ENCODE results near the gene EEA1. TPM values are rescaled to one million over a fixed set of nuclear protein-coding genes. Genes with fewer than 3 reads are reported as not detected.

Gene EEA1
- total RNA-seq, 2 experiments from 2014 or later: 17.1 to 19.2 TPM

DNA sequence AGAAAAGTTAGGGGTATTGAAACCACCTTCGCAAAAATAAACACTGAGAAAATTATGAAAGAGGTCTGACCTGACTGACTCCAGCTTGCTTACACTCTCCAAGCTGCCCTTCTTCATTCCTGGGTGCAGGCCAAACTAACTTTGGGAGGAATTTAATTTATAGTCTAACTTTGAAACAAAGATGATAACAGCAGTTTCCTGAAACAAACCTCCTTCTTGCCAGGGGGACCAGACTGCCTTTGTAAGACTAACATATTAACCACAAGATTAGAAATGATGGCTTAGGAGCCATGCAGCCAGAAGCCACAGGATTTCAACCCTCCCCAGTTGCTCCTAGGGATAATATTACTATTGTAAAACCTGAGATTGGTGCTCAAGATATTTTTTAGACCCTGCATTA is 13.8 kb upstream of the EEA1 start:
- ChIA-PET CTCF (no interaction called here), POLR2A (no interaction called here)

DNA sequence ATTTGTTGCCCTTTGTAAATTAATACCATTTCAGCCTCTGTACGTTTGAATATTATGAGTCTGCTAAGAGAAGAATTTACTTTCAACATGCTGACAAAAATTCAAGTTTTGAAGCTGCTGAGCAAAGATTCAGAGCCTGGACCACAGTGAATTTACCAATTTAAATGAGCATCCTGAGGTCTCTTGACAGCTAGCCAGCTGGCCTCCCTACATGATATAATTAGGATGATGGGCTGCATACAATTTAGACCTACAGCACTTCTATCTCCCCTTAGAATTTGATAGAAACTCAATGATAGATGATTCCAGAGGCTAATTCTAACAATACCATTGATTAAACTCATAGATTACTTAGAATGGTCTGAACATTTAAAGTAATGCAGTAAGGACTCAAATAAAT is 10.0 kb upstream of the EEA1 start:
- ChIA-PET POLR2A (no interaction called here), CTCF (no interaction called here)

DNA sequence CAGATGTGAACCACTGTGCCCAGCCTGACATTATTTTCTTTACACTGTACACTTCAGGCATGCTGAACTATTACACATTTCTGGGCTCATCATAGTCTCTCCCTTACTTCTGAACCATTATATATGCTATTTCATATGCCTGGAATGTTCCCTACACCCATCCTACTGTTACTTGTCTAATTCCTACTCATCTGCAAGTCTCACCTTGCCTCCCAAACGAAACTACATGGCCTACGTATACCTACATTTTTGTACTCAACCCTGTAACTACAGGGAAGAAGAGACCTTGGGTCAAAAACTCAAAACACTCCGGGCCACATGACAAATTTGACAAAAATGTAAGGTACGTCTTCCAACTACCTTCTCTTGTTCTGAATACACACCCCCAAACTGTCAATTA is 9.5 kb upstream of the EEA1 start:
- POLR2A ChIA-PET: no interaction called here
- CTCF ChIA-PET: interaction anchor here (0.6 kb wide), 1 partner anchor 206 kb away, joined by 3 read pairs; no protein-coding TSS in a partner anchor

DNA sequence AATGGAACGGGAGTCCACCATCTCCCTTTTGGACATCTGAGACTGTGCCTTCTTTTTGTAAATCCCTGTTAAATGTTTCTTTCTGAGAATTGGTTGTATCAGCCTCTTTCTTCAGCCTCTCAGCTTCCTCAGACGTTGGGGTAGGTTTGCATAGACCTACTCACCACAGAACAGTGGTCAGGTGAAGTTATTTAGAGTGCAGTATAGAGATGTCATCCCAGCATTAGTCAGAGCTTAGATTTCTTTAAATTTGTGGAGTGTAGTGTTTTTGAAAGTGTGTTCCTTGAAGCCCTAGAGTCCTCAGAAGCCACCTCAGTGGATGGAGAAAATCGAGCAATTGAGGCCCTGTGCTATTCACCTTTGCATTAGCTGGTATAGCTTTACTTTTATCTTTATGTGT is 8.9 kb upstream of the EEA1 start:
- POLR2A ChIA-PET: no interaction called here
- CTCF ChIA-PET: interaction anchor here (0.6 to 0.7 kb wide), 2 partner anchors 80 to 206 kb away, joined by 3 to 6 read pairs; no protein-coding TSS in a partner anchor

DNA sequence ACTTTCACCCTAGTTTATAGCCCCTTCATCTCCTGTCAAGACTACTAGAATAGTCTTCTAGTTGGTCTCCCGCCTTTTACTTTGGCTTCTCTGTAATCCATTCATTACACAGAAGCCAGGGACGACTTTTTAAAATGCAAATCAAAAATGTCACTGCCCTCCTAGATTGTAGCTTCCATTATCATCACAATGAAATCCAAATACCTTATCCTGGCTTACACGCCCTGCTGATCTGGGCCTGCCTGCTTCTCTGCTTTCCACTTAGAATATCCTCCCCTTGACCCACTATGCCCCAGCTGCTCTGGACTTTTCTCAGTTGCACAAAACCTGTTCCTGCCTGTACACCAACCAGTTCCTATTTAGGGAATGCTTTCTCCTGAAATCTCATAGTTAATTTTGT is 4.5 kb upstream of the EEA1 start:
- ChIA-PET POLR2A (no interaction called here), CTCF (no interaction called here)

DNA sequence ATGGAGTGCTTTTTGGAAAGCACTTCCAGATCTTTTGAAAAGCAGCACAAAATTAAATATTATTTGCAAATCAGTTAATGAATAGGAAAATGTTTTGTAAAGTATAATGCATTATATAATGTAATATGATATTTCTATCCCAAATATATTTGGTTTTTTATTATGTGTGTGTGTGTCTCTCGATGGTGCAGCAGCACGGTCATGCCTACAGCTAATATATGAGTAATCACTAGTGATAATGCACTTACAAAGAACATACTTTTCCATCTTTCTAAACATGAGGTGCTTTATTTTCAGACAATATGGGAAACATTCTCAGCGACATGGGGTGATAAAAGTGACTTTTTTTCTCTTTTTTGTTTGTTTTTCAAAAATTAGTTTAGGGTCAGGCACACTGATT is 1.3 kb upstream of the EEA1 start:
- ChIA-PET CTCF (interaction anchor here (0.7 to 0.8 kb wide), 2 partner anchors 187 to 466 kb away, joined by 3 read pairs; no protein-coding TSS in a partner anchor), POLR2A (interaction anchor here (0.6 kb wide), 1 partner anchor 230 kb away, joined by 3 read pairs; no protein-coding TSS in a partner anchor)

DNA sequence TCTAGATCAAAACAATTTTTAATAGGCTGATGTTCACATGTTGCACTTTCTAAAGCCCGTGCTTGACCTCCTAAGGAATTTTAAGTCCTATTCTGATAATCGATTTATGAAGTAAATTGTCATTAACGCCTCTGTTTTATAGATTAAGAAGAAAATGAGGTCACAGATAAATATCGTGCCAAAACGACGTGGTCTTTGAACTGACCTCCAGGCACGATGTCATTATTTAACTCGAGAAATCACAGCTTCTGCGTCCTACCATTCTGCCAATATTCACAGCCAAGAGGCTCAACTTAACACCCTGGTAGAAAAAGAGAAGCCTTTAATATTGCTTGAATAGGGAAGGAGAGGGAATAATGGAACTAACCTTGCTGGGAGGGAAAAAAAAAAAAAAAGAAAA is 888 bp upstream of the EEA1 start:
- POLR2A ChIA-PET: interaction anchor here (0.6 to 1.5 kb wide), 5 partner anchors 22 to 785 kb away, joined by 3 to 4 read pairs (median 3); partner anchors contain the start of gene BTG1
- CTCF ChIA-PET: interaction anchor here (0.8 kb wide), 1 partner anchor 467 kb away, joined by 3 read pairs; no protein-coding TSS in a partner anchor

DNA sequence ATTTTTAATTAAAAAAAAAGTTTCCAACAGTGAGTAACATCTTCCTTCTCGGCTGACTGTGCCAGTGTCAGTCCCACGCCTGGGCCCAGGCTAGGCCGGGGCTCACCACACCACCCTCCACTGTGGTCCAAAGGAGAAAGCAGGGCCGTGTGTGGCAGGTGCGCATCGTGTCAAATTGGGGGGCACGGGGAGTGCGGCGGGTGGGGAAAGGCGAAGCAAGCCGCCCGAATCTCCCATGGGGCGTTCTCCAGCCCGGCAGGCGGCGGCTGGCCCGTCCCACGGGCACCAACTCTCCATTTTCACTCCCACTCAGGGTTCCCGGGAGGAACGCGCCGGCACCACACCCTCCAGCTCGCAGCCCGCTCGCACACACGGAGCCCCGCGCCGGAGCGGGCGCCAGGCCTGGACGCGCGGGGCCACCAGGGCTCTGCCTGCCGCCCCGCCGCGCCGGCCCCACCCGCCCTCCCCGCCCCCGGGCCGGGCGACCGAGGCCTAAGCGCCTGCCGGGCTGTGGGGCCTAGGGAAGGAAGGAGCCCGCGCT is 604 bp downstream of the EEA1 start:
- POLR2A ChIA-PET: interaction anchor here (0.7 to 1.5 kb wide), 2 partner anchors 54 to 783 kb away, joined by 3 to 4 read pairs; partner anchors contain the start of gene BTG1

DNA sequence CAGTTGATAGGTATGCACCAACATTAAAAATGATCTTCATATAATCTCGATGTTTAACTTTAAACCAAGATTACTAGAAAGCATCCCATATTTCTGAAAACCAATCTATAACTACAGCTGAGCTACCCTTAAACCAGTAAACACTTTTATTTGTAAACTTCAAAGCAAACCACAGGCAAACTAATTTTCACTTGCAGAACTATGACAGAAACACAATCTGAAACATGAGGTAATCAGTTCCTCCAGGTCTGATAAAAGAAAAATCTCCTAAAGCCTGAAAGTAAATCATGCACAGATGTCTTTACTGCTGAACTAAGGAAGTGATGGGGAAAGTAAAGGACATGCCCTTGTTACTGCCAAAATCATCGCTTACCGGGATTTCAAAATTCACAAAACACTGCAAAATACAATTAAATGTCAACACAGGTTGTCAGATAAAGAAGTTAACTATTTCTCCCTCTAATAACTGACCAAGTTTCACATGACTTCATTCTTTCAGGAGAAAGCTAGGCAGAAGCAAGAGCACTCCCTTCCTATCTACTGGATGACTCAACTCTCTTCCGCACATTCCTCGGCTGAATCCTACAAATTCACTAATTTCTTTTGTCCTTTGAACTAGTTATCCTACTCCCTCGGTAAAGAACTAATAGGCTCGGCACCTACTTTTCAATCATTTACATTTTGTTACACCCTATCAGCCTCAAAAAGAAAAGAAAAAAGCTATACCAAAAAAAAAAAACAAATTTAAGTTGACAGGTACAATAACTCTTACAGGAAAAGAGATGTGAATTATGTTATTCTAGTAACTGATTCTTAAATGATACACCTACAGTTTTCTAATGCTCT is 1.4 kb downstream of the EEA1 start:
- ChIA-PET CTCF (interaction anchor here (1.0 to 1.2 kb wide), 2 partner anchors 18 to 33 kb away, joined by 3 read pairs; no protein-coding TSS in a partner anchor), POLR2A (interaction anchor here (0.6 to 1.0 kb wide), 2 partner anchors 81 to 513 kb away, joined by 3 read pairs; no protein-coding TSS in a partner anchor)

More for the DNA sequence above, 604 bp downstream of the EEA1 start:
- CTCF ChIA-PET: interaction anchor here (1.0 kb wide), 1 partner anchor 33 kb away, joined by 3 read pairs; no protein-coding TSS in a partner anchor

DNA sequence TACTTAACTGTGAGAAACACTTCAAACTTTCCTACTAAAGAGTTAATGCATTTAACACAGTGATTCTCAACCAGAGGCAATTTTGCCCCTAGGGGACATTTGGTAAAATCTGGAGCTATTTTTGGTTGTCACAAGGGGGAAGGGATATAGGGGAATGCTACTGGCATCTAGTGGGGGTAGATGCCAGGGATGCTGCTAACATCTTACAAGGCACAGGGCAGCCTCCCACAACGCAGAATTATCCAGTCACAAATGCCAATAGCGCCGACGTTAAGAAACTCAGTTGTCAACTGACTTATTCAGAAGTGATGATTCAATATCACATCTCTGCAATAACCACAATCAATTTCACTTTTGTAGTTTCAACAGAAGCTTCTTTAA is 2.0 kb downstream of the EEA1 start:
- ChIA-PET POLR2A (interaction anchor here (1.0 kb wide), 1 partner anchor 514 kb away, joined by 3 read pairs; no protein-coding TSS in a partner anchor), CTCF (interaction anchor here (1.2 kb wide), 1 partner anchor 18 kb away, joined by 3 read pairs; no protein-coding TSS in a partner anchor)

DNA sequence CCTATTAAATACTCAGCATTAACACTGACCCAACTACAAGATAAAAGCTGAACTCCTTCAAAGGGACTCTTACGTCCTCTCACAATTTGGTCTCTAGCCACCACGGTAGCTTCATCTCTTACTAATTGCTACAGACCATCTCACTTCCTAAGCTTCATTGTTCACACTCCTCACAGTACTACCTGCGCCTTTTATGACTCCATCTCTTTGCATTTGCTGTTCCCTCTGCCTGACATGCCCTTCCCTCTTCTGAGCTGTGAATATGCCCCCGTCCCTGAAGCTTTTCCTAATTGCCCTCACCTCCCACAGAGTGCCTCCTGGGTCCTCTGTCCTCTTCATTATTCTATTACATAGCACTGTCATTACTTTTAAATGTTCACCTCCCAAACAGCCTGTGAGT is 2.5 kb downstream of the EEA1 start:
- ChIA-PET POLR2A (no interaction called here), CTCF (interaction anchor here (1.2 kb wide), 1 partner anchor 17 kb away, joined by 3 read pairs; no protein-coding TSS in a partner anchor)

DNA sequence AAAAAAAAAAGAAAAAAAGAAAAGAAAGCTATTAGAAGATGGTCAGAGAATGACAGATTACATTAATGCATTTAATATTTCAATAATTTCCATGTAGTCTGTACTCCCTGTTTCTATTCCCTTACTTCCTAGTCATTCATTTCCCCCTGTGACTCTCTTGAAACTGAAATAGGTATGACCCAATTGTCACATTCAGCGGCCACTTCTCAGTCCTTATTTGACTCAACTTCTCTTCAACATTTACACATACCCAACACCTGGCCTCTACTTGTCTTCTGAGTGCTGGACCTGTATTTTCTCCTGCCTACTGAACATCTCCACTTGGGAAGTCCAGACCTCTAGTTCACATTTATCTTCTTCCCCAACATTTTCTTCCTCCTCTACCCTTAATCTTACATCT is 7.2 kb downstream of the EEA1 start:
- CTCF ChIA-PET: no interaction called here

DNA sequence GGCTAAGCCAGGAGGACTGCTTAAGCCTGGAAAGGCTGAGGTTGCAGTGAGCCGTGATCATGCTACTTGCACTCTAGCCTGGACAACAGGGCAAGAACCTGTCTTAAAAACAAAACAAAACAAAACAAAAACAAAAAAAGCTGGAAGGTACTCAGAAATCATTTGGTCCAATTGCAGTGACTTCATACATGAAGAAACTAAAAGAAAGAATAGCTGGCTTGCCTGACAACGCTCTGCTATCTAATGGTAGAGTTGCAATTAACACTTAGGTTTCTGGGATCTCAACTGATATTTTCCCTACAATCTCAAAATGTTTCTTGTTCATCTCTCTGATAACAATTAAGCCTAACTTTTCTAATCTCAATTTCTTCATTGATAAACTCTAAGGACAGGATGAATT is 13.7 kb downstream of the EEA1 start:
- CTCF ChIA-PET: interaction anchor here (0.6 kb wide), 1 partner anchor 769 kb away, joined by 5 read pairs; no protein-coding TSS in a partner anchor
- POLR2A ChIA-PET: no interaction called here

More for the DNA sequence above, 7.2 kb downstream of the EEA1 start:
- POLR2A ChIA-PET: no interaction called here

DNA sequence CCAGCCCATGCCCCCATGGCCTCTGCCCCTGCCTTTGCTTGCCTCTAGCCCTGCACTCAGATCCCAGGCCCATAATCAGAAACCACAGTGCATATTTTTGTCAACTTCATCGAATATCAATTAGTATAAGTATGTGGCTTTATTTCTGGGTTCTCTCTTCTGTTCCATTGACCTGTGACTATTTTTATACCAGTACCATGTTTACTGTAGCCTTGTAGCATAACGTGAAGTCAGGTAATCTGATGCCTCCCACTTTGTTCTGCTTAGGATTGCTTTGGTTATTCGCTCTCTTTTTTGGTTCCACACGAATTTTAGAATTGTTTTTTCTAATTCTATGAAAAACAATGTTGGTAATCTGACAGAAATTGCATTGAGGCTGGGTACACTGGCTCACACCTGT is 14.9 kb downstream of the EEA1 start:
- CTCF ChIA-PET: no interaction called here
- POLR2A ChIA-PET: no interaction called here

DNA sequence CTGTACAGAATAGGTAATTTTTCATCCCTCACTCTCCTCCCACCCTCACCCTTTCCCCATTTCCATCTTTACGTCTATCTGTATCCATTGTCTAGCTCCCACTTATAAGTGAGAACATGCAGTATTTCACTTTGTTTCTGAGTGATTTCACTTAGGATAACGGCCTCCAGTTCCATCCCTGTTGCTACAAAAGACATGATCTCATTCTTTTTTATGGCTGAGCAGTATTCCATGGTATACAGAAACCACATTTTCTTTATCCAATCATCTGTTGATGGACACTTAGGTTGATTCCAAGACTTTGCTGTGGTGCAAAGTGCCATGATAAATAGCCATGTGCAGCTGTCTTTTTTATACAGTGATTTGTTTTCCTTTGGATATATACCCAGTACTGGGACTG is 16.4 kb downstream of the EEA1 start:
- ChIA-PET POLR2A (no interaction called here), CTCF (no interaction called here)

DNA sequence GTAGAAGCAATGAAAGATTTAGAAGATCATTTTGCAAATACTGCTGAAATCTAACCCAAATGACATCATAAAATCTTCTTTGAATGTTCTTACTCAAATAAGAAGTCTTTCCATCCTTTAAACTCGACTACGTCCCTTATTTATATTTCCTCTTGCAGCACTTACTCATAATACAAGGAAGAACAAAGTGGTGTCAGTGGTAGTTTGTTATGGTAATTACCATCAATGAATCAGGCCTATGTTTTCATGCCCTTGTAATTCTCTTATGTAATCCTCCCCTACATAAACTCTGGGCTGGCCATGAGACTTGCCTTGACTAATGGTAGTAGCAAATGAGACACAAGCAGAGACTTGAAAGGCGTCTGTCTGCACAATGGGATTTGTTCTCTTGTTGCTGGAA is 17.0 kb downstream of the EEA1 start:
- POLR2A ChIA-PET: no interaction called here
- CTCF ChIA-PET: no interaction called here

DNA sequence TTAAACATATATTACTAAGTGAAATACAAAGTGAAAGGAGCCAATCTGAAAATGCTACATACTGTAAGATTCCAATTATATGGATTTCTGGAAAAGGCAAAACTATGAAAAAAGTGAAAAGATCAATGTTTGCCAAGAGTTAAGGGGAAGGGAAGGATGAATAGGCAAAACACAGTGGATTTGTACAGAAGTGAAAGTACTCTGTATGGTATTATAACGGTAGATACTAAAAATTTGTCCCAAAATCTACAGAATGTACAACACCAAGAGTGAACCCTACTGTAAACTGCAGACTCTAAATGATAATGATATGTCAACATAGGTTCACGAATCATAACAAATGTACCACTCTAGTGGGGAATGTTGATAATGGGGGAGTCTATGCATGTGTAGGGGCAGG is 17.8 kb downstream of the EEA1 start:
- ChIA-PET CTCF (no interaction called here), POLR2A (no interaction called here)

DNA sequence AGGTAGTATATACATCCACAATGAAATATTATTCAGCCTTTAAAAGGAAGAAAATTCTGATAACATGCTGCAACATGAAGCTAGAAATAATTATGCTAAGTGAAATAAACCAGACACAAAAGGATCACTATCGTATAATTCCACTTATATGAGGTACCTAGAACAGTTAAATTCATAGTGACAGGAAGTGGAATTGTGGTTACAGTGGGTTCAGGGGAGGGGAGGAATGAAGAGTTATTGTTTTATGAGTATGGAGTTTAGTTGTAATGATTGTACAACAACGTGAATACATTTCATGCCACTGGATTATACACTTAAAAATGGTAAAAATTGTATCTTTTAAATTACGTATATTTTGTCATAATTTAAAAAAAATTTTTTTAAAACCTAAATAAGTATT is 21.0 kb downstream of the EEA1 start:
- ChIA-PET POLR2A (no interaction called here), CTCF (interaction anchor here (1.1 kb wide), 1 partner anchor 80 kb away, joined by 3 read pairs; no protein-coding TSS in a partner anchor)

DNA sequence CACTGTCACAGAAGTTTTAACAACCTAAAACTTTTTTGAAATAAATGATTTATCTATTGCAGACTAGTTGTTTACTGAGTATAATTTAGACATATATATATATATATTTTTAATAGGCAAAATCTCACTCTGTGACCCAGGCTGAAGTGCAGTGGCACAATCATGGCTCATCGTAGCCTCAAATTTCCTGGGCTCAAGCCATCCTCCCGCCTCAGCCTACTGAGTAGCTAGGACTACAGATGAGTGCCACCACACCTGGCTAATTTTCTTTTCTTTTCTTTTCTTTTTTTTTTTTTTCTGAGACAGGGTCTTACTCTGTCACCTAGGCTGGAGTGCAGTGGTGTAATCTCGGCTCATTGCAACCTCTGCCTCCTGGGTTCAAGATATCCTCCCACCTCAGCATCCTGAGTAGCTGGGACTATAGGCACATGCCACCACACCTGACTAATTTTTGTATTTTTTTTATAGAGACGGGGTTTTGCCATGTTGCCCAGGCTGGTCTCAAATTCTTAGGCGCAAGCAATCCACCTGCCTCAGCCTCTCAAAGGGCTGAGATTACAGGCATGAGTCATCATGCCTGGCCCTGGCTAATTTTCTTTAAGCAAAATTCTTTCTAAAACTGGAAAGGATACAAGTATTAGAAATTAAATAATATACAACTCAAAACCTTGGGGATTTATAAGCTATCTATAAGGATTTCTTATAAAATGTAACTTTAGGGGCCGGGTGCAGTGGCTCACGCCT is 23.1 kb downstream of the EEA1 start:
- CTCF ChIA-PET: interaction anchor here (1.3 kb wide), 1 partner anchor 128 kb away, joined by 3 read pairs; no protein-coding TSS in a partner anchor
- POLR2A ChIA-PET: no interaction called here

DNA sequence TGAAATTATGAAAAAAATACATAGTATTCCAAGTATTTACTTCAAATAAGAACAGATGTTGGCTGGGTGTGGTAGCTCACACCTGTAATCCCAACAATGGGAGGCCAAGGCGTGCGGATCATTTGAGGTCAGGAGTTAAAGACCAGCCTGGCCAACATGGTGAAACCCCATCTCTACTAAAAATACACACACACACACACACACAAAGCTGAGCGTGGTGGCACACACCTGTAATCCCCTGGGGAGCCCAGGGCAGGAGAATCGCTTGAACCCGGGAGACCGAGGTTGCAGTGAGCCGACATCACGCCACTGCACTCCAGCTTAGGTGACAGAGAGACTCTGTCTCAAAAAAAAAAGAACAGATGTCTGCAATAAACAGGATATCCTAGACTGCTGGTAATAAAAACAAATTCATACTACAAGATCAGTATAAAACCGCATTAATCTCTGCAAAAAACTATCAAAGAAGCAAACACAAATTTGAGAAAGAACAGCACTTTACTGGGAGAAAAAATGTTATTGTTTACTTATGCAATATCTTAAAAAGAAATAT is 23.8 kb downstream of the EEA1 start:
- POLR2A ChIA-PET: no interaction called here

More for the DNA sequence above, 23.8 kb downstream of the EEA1 start:
- CTCF ChIA-PET: no interaction called here

Data from activated CD8-positive, alpha-beta memory T cell treated with anti-CD3 and anti-CD28 coated beads for 36 hours (primary cell).